ENCODE measurements around the gene ZBTB49. TPM values are rescaled to one million over a fixed set of nuclear protein-coding genes. Genes with fewer than 3 reads are reported as not detected.

The ZBTB49 gene
- total and polyA plus RNA-seq, 2 of the 13 experiments (the other 11 are each of a cell fraction or from before 2014, with no cell fraction given), result 3.3 to 4.3 TPM

DNA sequence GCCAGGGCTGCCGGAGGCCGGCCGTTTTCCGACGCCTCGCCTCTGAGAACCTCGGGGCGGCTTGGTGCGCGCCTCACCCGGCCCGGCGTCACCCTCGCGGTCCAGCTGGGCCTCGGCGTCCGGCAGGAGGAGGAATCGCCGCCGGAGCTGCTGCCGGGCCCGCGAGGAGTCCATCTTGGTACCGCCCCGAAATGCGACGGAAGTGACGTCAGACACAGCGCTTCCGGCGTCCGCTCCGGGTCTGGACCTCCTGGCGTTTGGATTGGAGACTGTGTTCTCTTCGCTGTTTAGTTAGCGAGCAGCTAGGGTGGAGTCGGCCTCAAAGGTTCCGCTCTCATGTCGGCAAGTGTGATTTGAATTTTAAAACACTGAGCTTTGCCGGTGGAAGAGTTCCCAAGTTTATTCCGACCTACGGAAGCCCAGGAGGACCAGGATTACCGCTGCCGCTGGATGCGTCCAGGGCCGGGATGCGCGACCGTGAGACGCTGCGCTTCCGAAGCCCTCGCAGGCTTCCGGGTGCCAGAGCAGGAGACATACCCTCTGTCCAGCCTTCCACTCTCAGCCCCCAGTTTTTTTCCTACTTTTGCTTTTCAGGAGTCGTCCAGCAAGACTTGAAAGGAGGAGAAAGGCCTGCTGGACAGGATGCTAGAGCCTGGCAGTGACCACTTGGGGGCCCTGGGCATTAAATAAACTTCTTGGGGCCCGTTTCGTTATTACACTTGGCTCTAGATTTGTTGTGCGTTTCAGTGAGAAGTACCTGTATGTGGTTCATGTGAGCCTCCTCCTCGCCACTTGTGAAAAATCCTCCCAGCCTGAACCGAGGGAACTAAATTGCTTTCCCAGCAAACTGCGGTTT lies 41.8 kb upstream of the ZBTB49 start, which contains the start of gene TMEM128 (continued):
- TF ChIP-seq, protein P1, sequence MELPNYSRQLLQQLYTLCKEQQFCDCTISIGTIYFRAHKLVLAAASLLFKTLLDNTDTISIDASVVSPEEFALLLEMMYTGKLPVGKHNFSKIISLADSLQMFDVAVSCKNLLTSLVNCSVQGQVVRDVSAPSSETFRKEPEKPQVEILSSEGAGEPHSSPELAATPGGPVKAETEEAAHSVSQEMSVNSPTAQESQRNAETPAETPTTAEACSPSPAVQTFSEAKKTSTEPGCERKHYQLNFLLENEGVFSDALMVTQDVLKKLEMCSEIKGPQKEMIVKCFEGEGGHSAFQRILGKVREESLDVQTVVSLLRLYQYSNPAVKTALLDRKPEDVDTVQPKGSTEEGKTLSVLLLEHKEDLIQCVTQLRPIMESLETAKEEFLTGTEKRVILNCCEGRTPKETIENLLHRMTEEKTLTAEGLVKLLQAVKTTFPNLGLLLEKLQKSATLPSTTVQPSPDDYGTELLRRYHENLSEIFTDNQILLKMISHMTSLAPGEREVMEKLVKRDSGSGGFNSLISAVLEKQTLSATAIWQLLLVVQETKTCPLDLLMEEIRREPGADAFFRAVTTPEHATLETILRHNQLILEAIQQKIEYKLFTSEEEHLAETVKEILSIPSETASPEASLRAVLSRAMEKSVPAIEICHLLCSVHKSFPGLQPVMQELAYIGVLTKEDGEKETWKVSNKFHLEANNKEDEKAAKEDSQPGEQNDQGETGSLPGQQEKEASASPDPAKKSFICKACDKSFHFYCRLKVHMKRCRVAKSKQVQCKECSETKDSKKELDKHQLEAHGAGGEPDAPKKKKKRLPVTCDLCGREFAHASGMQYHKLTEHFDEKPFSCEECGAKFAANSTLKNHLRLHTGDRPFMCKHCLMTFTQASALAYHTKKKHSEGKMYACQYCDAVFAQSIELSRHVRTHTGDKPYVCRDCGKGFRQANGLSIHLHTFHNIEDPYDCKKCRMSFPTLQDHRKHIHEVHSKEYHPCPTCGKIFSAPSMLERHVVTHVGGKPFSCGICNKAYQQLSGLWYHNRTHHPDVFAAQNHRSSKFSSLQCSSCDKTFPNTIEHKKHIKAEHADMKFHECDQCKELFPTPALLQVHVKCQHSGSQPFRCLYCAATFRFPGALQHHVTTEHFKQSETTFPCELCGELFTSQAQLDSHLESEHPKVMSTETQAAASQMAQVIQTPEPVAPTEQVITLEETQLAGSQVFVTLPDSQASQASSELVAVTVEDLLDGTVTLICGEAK (IDR thresholded peaks at IDR 0.05), result peak; percentile 76
- TF ChIP-seq, protein P1 (CRISPR knock-in tag; IDR thresholded peaks at IDR 0.05), result no peak; the same call in 1 of the 2 replicates
- TF ChIP-seq, protein P2, sequence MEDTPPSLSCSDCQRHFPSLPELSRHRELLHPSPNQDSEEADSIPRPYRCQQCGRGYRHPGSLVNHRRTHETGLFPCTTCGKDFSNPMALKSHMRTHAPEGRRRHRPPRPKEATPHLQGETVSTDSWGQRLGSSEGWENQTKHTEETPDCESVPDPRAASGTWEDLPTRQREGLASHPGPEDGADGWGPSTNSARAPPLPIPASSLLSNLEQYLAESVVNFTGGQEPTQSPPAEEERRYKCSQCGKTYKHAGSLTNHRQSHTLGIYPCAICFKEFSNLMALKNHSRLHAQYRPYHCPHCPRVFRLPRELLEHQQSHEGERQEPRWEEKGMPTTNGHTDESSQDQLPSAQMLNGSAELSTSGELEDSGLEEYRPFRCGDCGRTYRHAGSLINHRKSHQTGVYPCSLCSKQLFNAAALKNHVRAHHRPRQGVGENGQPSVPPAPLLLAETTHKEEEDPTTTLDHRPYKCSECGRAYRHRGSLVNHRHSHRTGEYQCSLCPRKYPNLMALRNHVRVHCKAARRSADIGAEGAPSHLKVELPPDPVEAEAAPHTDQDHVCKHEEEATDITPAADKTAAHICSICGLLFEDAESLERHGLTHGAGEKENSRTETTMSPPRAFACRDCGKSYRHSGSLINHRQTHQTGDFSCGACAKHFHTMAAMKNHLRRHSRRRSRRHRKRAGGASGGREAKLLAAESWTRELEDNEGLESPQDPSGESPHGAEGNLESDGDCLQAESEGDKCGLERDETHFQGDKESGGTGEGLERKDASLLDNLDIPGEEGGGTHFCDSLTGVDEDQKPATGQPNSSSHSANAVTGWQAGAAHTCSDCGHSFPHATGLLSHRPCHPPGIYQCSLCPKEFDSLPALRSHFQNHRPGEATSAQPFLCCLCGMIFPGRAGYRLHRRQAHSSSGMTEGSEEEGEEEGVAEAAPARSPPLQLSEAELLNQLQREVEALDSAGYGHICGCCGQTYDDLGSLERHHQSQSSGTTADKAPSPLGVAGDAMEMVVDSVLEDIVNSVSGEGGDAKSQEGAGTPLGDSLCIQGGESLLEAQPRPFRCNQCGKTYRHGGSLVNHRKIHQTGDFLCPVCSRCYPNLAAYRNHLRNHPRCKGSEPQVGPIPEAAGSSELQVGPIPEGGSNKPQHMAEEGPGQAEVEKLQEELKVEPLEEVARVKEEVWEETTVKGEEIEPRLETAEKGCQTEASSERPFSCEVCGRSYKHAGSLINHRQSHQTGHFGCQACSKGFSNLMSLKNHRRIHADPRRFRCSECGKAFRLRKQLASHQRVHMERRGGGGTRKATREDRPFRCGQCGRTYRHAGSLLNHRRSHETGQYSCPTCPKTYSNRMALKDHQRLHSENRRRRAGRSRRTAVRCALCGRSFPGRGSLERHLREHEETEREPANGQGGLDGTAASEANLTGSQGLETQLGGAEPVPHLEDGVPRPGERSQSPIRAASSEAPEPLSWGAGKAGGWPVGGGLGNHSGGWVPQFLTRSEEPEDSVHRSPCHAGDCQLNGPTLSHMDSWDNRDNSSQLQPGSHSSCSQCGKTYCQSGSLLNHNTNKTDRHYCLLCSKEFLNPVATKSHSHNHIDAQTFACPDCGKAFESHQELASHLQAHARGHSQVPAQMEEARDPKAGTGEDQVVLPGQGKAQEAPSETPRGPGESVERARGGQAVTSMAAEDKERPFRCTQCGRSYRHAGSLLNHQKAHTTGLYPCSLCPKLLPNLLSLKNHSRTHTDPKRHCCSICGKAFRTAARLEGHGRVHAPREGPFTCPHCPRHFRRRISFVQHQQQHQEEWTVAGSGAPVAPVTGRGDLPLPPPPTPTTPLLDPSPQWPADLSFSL (CRISPR knock-in tag; IDR thresholded peaks at IDR 0.05), result 0 out of 2 replicates have a peak, but pooled peaks have one; percentile 16
- TF ChIP-seq ZMYM3 (CRISPR knock-in tag; IDR thresholded peaks at IDR 0.05) (no peak), RAD21 (CRISPR knock-in tag; IDR thresholded peaks at IDR 0.05) (no peak), MAFG (CRISPR knock-in tag; IDR thresholded peaks at IDR 0.05) (no peak), CHCHD3 (CRISPR knock-in tag; IDR thresholded peaks at IDR 0.05) (0 out of 2 replicates have a peak, but pooled peaks have one; percentile 35), NAIF1 (CRISPR knock-in tag; IDR thresholded peaks at IDR 0.05; ENCODE audit: borderline replicate concordance) (no peak), MTA1 (CRISPR knock-in tag; IDR thresholded peaks at IDR 0.05; ENCODE audit: borderline replicate concordance) (no peak), PHF5A (CRISPR knock-in tag; IDR thresholded peaks at IDR 0.05; ENCODE audit: low read depth, unreplicated experiment) (no peak), BRD4 (CRISPR knock-in tag; IDR thresholded peaks at IDR 0.05) (peak; percentile 94; the same call in 1 of the 2 replicates), IKZF4 (CRISPR knock-in tag; IDR thresholded peaks at IDR 0.05; ENCODE audit: borderline replicate concordance, low read depth, not compliant biosample characterization) (no peak), ATM (IDR thresholded peaks at IDR 0.05; ENCODE audit: borderline replicate concordance) (no peak)
